GM12878 (cell line): Measurements from ENCODE around the gene MRTFA. TPM values are rescaled to one million over a fixed set of nuclear protein-coding genes. Genes with fewer than 3 reads are reported as not detected.

ENCODE experiments used
- ATAC-seq: fragments of 200-7000 bp; cut with Tn5 transposase; 3 replicates; pipeline ENCODE4 v1.9.1; 2020; ENCODE audit warnings: mild to moderate bottlenecking, moderate library complexity
- BruUV-seq: library from RNA; stranded (reverse); fragments of 400-500 nt; replicated peaks from 2 replicates; lab custom pipeline; 2021; lab: Mats Ljungman, UMichigan
- CTCF ChIA-PET: fragments of 300-600 bp; sonication (Branson Sonifier 250); formaldehyde crosslinking; extraction: SDS; loops from one replicate; lab custom pipeline; 2021; ENCODE audit warnings: inconsistent platforms; lab: Yijun Ruan, JAX
- POLR2A ChIA-PET: fragments of 350-600 bp; formaldehyde crosslinking; extraction: SDS; loops from one replicate; lab custom pipeline; 2021; ENCODE audit warnings: inconsistent platforms; lab: Charles Lee
- RAD21 ChIA-PET: fragments of 300-600 bp; sonication (Branson Sonifier 250); formaldehyde crosslinking; loops from one replicate; lab custom pipeline; 2023; ENCODE audit warnings: antibody characterized with exemption; ENCODE audit not compliant: unreplicated experiment; lab: Charles Lee
- SMC1A ChIA-PET: fragments of 300-600 bp; sonication (Branson Sonifier 250); formaldehyde crosslinking; loops from one replicate; lab custom pipeline; 2023; ENCODE audit not compliant: unreplicated experiment, uncharacterized antibody; lab: Charles Lee
- DNase-seq: peaks from one replicate; pipeline ENCODE4 v3.0.0-alpha.2; 2011; ENCODE audit warnings: low read depth, low spot score
- FAIRE-seq: peaks from 3 replicates; lab custom pipeline; 2011; peaks lifted over from hg19 to GRCh38; lab: Jason Lieb, UNC
- H2AFZ ChIP-seq: 2 replicates; pipeline ENCODE4 v1.6.0; 2011; ENCODE audit warnings: low read depth, low read length, control low read depth; ENCODE audit not compliant: control insufficient read depth
- H3K27ac ChIP-seq: 2 replicates; pipeline ENCODE4 v1.5.1; 2011; ENCODE audit warnings: control low read depth; ENCODE audit not compliant: control insufficient read depth, insufficient read depth
- H3K27me3 ChIP-seq, 2 experiments: replicated peaks in 1 of 2; 2 replicates each; pipeline versions ENCODE4 v1.6.0 to v1.6.1; 2011; ENCODE audit warnings: low read length in 1 of 2; ENCODE audit not compliant: control insufficient read depth in 2 of 2, insufficient read depth in 2 of 2
- H3K36me3 ChIP-seq, 2 experiments: 2 replicates each; pipeline ENCODE4 v1.5.1; 2011; ENCODE audit warnings: low read length in 1 of 2; ENCODE audit not compliant: control insufficient read depth in 2 of 2, insufficient read depth in 2 of 2
- H3K4me1 ChIP-seq: 2 replicates; pipeline ENCODE4 v1.6.1; 2011; ENCODE audit warnings: mild to moderate bottlenecking, low read length, moderate library complexity, mixed read lengths; ENCODE audit not compliant: control insufficient read depth, insufficient read depth
- H3K4me2 ChIP-seq: 2 replicates; pipeline ENCODE4 v1.6.0; 2011; ENCODE audit warnings: control low read depth; ENCODE audit not compliant: control insufficient read depth, insufficient read depth
- H3K4me3 ChIP-seq: fragments of 200-600 bp; sonication (generic); 2 replicates; pipeline ENCODE4 v1.5.1; 2016
- H3K79me2 ChIP-seq: 2 replicates; pipeline ENCODE4 v1.6.0; 2011; ENCODE audit warnings: low read length; ENCODE audit not compliant: control insufficient read depth, insufficient read depth
- H3K9ac ChIP-seq: 2 replicates; pipeline ENCODE4 v1.8.0; 2011; ENCODE audit warnings: low read length, control low read depth, mixed read lengths; ENCODE audit not compliant: control insufficient read depth, insufficient read depth
- H3K9me3 ChIP-seq: replicated peaks from 3 replicates; pipeline ENCODE4 v1.5.1; 2011; ENCODE audit warnings: mild to moderate bottlenecking, low read length; ENCODE audit not compliant: control insufficient read depth, insufficient read depth
- H4K20me1 ChIP-seq: 2 replicates; pipeline ENCODE4 v1.6.0; 2011; ENCODE audit not compliant: control insufficient read depth, insufficient read depth
- BCL3 ChIP-seq: IDR thresholded peaks from 2 replicates; pipeline ENCODE4 v1.6.1; 2011; ENCODE audit warnings: borderline replicate concordance, low read depth, mild to moderate bottlenecking, moderate library complexity, low read length; ENCODE audit not compliant: insufficient read depth, poor library complexity, severe bottlenecking
- CBFB ChIP-seq: IDR thresholded peaks from 2 replicates; pipeline ENCODE4 v1.6.1; 2016; ENCODE audit warnings: antibody characterized with exemption, low read depth
- CBX5 ChIP-seq: sonication (generic); IDR thresholded peaks from 2 replicates; pipeline ENCODE4 v1.6.1; 2016; ENCODE audit warnings: low read depth, moderate library complexity, mild to moderate bottlenecking, inconsistent platforms
- CHD1 ChIP-seq: IDR thresholded peaks from 2 replicates; pipeline ENCODE4 v1.6.1; 2012; ENCODE audit warnings: low read depth, low read length, improper control_type of control experiment
- CHD4 ChIP-seq: fragments of 200-600 bp; sonication (generic); IDR thresholded peaks from 2 replicates; pipeline ENCODE4 v1.6.1; 2016; ENCODE audit warnings: mild to moderate bottlenecking
- HCFC1 ChIP-seq: fragments of 150-350 bp; IDR thresholded peaks from 2 replicates; pipeline ENCODE4 v1.6.1; 2014; ENCODE audit warnings: low read length
- HDAC2 ChIP-seq: fragments of 200-600 bp; sonication (generic); IDR thresholded peaks from 2 replicates; pipeline ENCODE4 v1.6.1; 2017
- LARP7 ChIP-seq: fragments of 450-650 bp; IDR thresholded peaks from 2 replicates; pipeline ENCODE4 v1.6.1; 2017; ENCODE audit warnings: mild to moderate bottlenecking
- MTA3 ChIP-seq: IDR thresholded peaks from 2 replicates; pipeline ENCODE4 v1.6.1; 2012; ENCODE audit warnings: low read length, inconsistent platforms, borderline replicate concordance
- NR2F1 ChIP-seq: fragments of 450-650 bp; conservative IDR thresholded peaks from 2 replicates; pipeline ENCODE4 v1.6.1; 2017; ENCODE audit warnings: mild to moderate bottlenecking
- POLR2AphosphoS2 ChIP-seq: IDR thresholded peaks from 2 replicates; pipeline ENCODE4 v1.6.1; 2011; ENCODE audit warnings: low read depth, mild to moderate bottlenecking, low read length, improper control_type of control experiment, moderate library complexity
- SREBF1 ChIP-seq: IDR thresholded peaks from 2 replicates; pipeline ENCODE4 v1.6.1; 2012; ENCODE audit warnings: mild to moderate bottlenecking, low read length
- USF1 ChIP-seq: IDR thresholded peaks from 2 replicates; pipeline ENCODE4 v1.6.1; 2011; ENCODE audit warnings: borderline replicate concordance, low read depth, mild to moderate bottlenecking, moderate library complexity, mixed read lengths, low read length; ENCODE audit not compliant: insufficient read depth; ENCODE audit errors: extremely low read length
- YBX1 ChIP-seq: fragments of 450-650 bp; IDR thresholded peaks from 2 replicates; pipeline ENCODE4 v1.6.1; 2016; ENCODE audit warnings: antibody characterized with exemption
- WGBS: methylation state at CpG from one replicate; pipeline ENCODE4 v1.1.6; 2016; ENCODE audit warnings: low lambda C conversion rate; ENCODE audit not compliant: insufficient replicate concordance, insufficient coverage; ENCODE audit errors: missing lambda C conversion rate; 5-methylcytosine and 5-hydroxymethylcytosine counted together
- in situ Hi-C: fragments of 300-500 bp; cut with MboI; formaldehyde crosslinking; loops from 9 replicates; pipeline ENCODE4 v1.14.3; 2018; ENCODE audit warnings: mixed read lengths
- intact Hi-C: fragments of 100-400 bp; cut with micrococcal nuclease; formaldehyde crosslinking; loops from one replicate; pipeline ENCODE4 v1.14.2; 2022; ENCODE audit not compliant: unreplicated experiment
- polyA plus RNA-seq, 11 experiments: library from polyadenylated mRNA; depleted of rRNA in 4 of 11; unstranded in 6 of 11; stranded (reverse) in 5 of 11; fragments of >200 nt; fragmentation: Nextera tagmentation in 4 of 11; fragmentation: Illumina TruSeq in 1 of 11; extraction: Ambion mirVana in 4 of 11; extraction: Trizol in 1 of 11; gene quantifications; 1 replicate in 1 of 11; 2 replicates in 10 of 11; pipeline versions ENCODE4 v1.2.1 to v1.2.3, GENCODE V29; 2011 to 2016; ENCODE audit warnings: inconsistent platforms in 2 of 11, missing spikeins in 2 of 11, low read depth in 1 of 11
- total RNA-seq, 4 experiments: library from RNA; depleted of rRNA in 3 of 4; stranded (reverse); fragments of >200 nt in 3 of 4; fragmentation: Illumina TruSeq in 1 of 4; extraction: Trizol in 1 of 4; gene quantifications; 2 replicates each; pipeline versions ENCODE4 v1.2.1 to v1.2.3, GENCODE V29; 2013 to 2021

MRTFA gene
- total and polyA plus RNA-seq, 10 of the 15 experiments (the other 5 are each of a cell fraction or from before 2014, with no cell fraction given): 2.0 to 63.9 (median 17.9) TPM

GRCh38 chr22:40394607-40395006 is 241.9 kb downstream of the MRTFA start:
- Histone ChIP-seq H3K36me3 (peaks cover 0 to 5% of the 10 kb centered on the region in 2 experiments; a peak in 1 of 4 replicates), H3K4me2 (no peak overlapping the region), H4K20me1 (peaks cover 2% of the 10 kb centered on the region; the same call in 1 of the 2 replicates), H3K27ac (no peak overlapping the region), H3K27me3 (no peaks in the 10 kb centered on the region), H3K9ac (no peak overlapping the region), H3K9me3 (no peaks in the 10 kb centered on the region), H3K4me1 (peaks cover 13% of the 10 kb centered on the region), H3K79me2 (no peaks in the 10 kb centered on the region; the same call in 1 of the 2 replicates), H3K4me3 (no peak overlapping the region), H2AFZ (no peak overlapping the region)
- ChIA-PET CTCF (interaction anchor here (1.1 kb wide), 2 partner anchors 10 to 19 kb away, joined by 3 to 5 read pairs; no protein-coding TSS in a partner anchor), SMC1A (interaction anchor here (0.7 kb wide), 1 partner anchor 10 kb away, joined by 6 read pairs; no protein-coding TSS in a partner anchor), POLR2A (interaction anchor here (0.6 to 0.8 kb wide), 7 partner anchors 10 to 614 kb away, joined by 3 to 4 read pairs (median 4); no protein-coding TSS in a partner anchor), RAD21 (interaction anchor here (0.8 to 1.4 kb wide), 2 partner anchors 10 to 22 kb away, joined by 3 to 4 read pairs; no protein-coding TSS in a partner anchor)
- WGBS: 29% methylated on average over 3 of the region's 3 CpGs
- TF ChIP-seq NR2F1 (no peak), YBX1 (no peak), CBX5 (no peak)
- FAIRE-seq (no peak), DNase-seq (no peak), ATAC-seq (no peak)
- intact Hi-C loops: no loop called here
- in situ Hi-C loops: no loop called here
- no TSS peak for BruUV-seq

- Histone ChIP-seq H3K9me3 (no peaks in the 10 kb centered on the region), H3K4me2 (no peak overlapping the region), H3K4me1 (no peaks in the 10 kb centered on the region; the same call in 1 of the 2 replicates), H3K4me3 (no peak overlapping the region), H3K27me3 (no peaks in the 10 kb centered on the region), H3K9ac (no peak overlapping the region), H3K27ac (no peak overlapping the region), H3K36me3 (peaks cover 0 to 5% of the 10 kb centered on the region in 2 experiments; a peak in 1 of 4 replicates), H3K79me2 (no peaks in the 10 kb centered on the region; the same call in 1 of the 2 replicates), H4K20me1 (no peaks in the 10 kb centered on the region), H2AFZ (no peak overlapping the region)
- DNase-seq (no peak), ATAC-seq (no peak), FAIRE-seq (no peak)
- intact Hi-C loops (no loop called here), in situ Hi-C loops (no loop called here)
- SMC1A ChIA-PET: interaction anchor here (0.8 to 2.0 kb wide), 6 partner anchors 8 to 76 kb away, joined by 3 to 8 read pairs (median 3); no protein-coding TSS in a partner anchor
- BruUV-seq: no TSS peak
- RAD21 ChIA-PET: interaction anchor here (0.6 to 0.7 kb wide), 2 partner anchors 44 to 219 kb away, joined by 3 to 5 read pairs; no protein-coding TSS in a partner anchor
- 98% methylated on average over 2 of the region's 2 CpGs for WGBS
- POLR2A ChIA-PET: interaction anchor here (1.1 kb wide), 1 partner anchor 11 kb away, joined by 3 read pairs; no protein-coding TSS in a partner anchor
- CTCF ChIA-PET: no interaction called here
- TF ChIP-seq MTA3 (no peak), POLR2AphosphoS2 (no peak), USF1 (no peak), SREBF1 (no peak), NR2F1 (no peak), CHD1 (no peak), HCFC1 (no peak), CHD4 (no peak), HDAC2 (no peak), BCL3 (no peak), LARP7 (no peak), CBFB (no peak)
These were observed 243.9 kb downstream of the MRTFA start for GRCh38 chr22:40392618-40393017.
